Measurements from ENCODE around the gene ZNF423.

The ZNF423 gene

GRCh38 chr16:49899991-49900695 is 44.2 kb upstream of the ZNF423 start:
- DNase-seq, result no peak
- no peaks in the 10 kb centered on the region for H3K36me3 ChIP-seq
- TF ChIP-seq, protein P1, sequence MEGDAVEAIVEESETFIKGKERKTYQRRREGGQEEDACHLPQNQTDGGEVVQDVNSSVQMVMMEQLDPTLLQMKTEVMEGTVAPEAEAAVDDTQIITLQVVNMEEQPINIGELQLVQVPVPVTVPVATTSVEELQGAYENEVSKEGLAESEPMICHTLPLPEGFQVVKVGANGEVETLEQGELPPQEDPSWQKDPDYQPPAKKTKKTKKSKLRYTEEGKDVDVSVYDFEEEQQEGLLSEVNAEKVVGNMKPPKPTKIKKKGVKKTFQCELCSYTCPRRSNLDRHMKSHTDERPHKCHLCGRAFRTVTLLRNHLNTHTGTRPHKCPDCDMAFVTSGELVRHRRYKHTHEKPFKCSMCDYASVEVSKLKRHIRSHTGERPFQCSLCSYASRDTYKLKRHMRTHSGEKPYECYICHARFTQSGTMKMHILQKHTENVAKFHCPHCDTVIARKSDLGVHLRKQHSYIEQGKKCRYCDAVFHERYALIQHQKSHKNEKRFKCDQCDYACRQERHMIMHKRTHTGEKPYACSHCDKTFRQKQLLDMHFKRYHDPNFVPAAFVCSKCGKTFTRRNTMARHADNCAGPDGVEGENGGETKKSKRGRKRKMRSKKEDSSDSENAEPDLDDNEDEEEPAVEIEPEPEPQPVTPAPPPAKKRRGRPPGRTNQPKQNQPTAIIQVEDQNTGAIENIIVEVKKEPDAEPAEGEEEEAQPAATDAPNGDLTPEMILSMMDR (IDR thresholded peaks at IDR 0.05; ENCODE audit: low read depth, low read length), result no peak
- no peak overlapping the region for H3K27ac ChIP-seq
- no peak overlapping the region for H3K4me3 ChIP-seq (ENCODE audit: low read depth, low read length)
- no peaks in the 10 kb centered on the region for H3K27me3 ChIP-seq (ENCODE audit: insufficient read depth, low read depth, severe bottlenecking)
- no peaks in the 10 kb centered on the region for H3K9me3 ChIP-seq (ENCODE audit: severe bottlenecking)

- H3K27me3 ChIP-seq (ENCODE audit: insufficient read depth, low read depth, severe bottlenecking), result no peaks in the 10 kb centered on the region
- no peak for DNase-seq
- H3K4me3 ChIP-seq (ENCODE audit: low read depth, low read length), result no peak overlapping the region
- TF ChIP-seq, protein P1 (IDR thresholded peaks at IDR 0.05; ENCODE audit: low read depth, low read length), result no peak
- no peaks in the 10 kb centered on the region for H3K36me3 ChIP-seq
- no peak overlapping the region for H3K27ac ChIP-seq
- no peaks in the 10 kb centered on the region for H3K9me3 ChIP-seq (ENCODE audit: severe bottlenecking)
These were observed 40.6 kb upstream of the ZNF423 start for GRCh38 chr16:49896447-49896964.

DNA sequence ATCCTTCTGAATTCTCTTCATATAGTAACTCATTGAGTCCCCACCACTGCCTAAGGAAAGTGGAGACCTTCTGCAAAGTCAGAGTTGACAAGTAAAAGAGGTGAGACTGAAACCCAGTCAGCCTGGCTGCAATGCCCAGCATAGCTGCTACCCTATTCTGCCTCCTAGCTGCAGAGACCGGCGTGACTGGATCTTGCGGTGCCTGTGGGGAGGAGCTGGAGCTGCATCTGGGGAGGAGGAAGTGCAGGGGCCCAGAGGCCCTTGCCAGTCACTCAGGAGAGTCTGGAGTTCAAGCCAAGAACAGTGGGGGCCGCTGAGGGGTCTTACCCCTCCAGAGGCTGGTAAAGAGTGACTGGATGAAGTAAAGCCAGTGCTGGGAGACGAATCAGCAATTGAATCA is 35.0 kb upstream of the ZNF423 start:
- no peaks in the 10 kb centered on the region for H3K27me3 ChIP-seq (ENCODE audit: insufficient read depth, low read depth, severe bottlenecking)
- H3K9me3 ChIP-seq (ENCODE audit: severe bottlenecking), result peaks cover 4% of the 10 kb centered on the region
- peak; percentile 61 for DNase-seq
- no peak overlapping the region for H3K4me3 ChIP-seq (ENCODE audit: low read depth, low read length)
- TF ChIP-seq, protein P1 (IDR thresholded peaks at IDR 0.05; ENCODE audit: low read depth, low read length), result peak; percentile 70
- H3K36me3 ChIP-seq, result no peaks in the 10 kb centered on the region
- H3K27ac ChIP-seq, result no peak overlapping the region

- TF ChIP-seq, protein P1 (IDR thresholded peaks at IDR 0.05; ENCODE audit: low read depth, low read length), result no peak
- H3K27ac ChIP-seq, result no peak overlapping the region
- H3K9me3 ChIP-seq (ENCODE audit: severe bottlenecking), result peaks cover 4% of the 10 kb centered on the region
- H3K36me3 ChIP-seq, result no peaks in the 10 kb centered on the region
- H3K27me3 ChIP-seq (ENCODE audit: insufficient read depth, low read depth, severe bottlenecking), result no peaks in the 10 kb centered on the region
- no peak for DNase-seq
- no peak overlapping the region for H3K4me3 ChIP-seq (ENCODE audit: low read depth, low read length)
These were observed 33.9 kb upstream of the ZNF423 start for GRCh38 chr16:49889725-49890397.

DNA sequence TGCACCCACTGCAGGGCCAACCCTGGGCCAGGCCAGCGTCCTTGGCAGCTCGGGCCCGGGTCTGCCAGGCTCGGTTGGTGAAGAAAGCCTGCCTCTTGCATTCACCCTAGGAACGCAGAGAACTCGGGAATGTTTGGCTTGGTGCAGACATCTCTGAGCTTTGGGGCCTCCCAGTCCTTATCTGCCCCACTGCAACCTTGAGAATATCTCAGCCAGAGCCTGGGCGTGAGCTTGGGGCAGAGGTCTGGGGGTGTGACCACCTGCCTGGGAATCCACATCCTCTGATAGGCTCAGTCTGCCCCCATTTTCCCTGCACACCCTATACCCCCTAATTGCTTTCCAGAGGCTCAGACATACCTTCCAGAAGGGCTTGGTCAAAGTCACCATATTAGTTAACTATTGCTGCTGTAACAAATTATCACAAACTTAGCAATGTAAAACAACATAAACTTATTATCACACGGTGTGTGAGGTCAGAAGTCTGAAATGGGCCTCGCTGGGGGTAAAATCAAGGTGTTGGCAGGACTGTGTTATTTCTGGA is 30.7 kb upstream of the ZNF423 start:
- H3K4me3 ChIP-seq (ENCODE audit: low read depth, low read length), result no peak overlapping the region
- peaks cover 4% of the 10 kb centered on the region for H3K9me3 ChIP-seq (ENCODE audit: severe bottlenecking)
- no peak overlapping the region for H3K27ac ChIP-seq
- no peaks in the 10 kb centered on the region for H3K27me3 ChIP-seq (ENCODE audit: insufficient read depth, low read depth, severe bottlenecking)
- no peak for DNase-seq
- H3K36me3 ChIP-seq, result no peaks in the 10 kb centered on the region
- TF ChIP-seq, protein P1 (IDR thresholded peaks at IDR 0.05; ENCODE audit: low read depth, low read length), result no peak
